ENCODE measurements around the gene ENOX1. TPM values are rescaled to one million over a fixed set of nuclear protein-coding genes. Genes with fewer than 3 reads are reported as not detected.

Gene ENOX1
- total RNA-seq, 4 donors from 2014 or later: 3.6 to 18.7 (median 5.7) TPM

DNA sequence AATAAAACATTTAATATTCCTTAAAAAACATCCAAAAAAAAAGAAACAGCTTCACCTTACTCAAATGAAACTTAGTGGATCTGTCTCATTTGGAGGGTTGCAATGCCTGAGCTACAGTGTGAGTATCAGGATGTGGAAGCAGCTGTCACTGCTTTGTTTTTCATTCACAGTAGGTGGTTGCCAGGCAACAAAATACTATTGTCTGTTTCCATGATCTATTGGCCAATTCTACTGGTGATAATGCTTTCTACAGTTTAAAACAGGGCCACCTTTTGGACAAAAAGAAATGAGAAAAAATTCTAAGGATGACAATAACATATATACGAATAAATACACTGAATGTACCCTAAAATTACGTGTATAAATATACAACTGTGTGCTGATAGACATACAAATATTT, 3.0 kb downstream of the ENOX1 start:
- no peak for TF ChIP-seq POLR2A (IDR thresholded peaks at IDR 0.05)
- TF ChIP-seq, protein P1, sequence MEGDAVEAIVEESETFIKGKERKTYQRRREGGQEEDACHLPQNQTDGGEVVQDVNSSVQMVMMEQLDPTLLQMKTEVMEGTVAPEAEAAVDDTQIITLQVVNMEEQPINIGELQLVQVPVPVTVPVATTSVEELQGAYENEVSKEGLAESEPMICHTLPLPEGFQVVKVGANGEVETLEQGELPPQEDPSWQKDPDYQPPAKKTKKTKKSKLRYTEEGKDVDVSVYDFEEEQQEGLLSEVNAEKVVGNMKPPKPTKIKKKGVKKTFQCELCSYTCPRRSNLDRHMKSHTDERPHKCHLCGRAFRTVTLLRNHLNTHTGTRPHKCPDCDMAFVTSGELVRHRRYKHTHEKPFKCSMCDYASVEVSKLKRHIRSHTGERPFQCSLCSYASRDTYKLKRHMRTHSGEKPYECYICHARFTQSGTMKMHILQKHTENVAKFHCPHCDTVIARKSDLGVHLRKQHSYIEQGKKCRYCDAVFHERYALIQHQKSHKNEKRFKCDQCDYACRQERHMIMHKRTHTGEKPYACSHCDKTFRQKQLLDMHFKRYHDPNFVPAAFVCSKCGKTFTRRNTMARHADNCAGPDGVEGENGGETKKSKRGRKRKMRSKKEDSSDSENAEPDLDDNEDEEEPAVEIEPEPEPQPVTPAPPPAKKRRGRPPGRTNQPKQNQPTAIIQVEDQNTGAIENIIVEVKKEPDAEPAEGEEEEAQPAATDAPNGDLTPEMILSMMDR (IDR thresholded peaks at IDR 0.05): no peak
- Histone ChIP-seq H3K36me3 (no peaks in the 10 kb centered on the region), H3K27me3 (no peaks in the 10 kb centered on the region), H3K4me3 (no peak overlapping the region), H3K9me3 (no peaks in the 10 kb centered on the region), H3K27ac (no peak overlapping the region), H3K4me1 (peaks cover 0 to 4% of the 10 kb centered on the region in 2 donors)
- intact Hi-C loops (cut with DNase I; ENCODE audit: low total_unique reads): no loop called here
- no peak for DNase-seq

DNA sequence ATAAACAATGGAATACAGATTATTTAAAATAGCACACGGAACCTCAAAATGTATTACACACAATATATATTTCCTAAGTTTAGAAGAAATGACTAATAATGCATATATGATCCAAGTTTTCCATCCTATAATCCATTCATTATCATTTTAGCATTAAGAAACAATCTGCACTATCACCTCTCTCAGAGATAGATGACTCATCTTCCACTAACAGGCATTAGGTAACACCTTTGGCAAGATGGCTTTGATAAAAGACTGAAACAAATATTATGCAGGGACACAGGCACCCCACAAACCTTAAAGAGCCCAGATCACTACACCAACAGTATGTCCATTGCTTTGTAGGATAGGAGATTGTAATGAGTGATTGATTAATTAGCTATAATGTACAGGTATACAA, 4.1 kb downstream of the ENOX1 start:
- intact Hi-C loops (cut with DNase I; ENCODE audit: low total_unique reads): no loop called here
- Histone ChIP-seq H3K4me3 (no peak overlapping the region), H3K36me3 (no peaks in the 10 kb centered on the region), H3K27ac (no peak overlapping the region), H3K4me1 (peaks cover 0 to 2% of the 10 kb centered on the region in 2 donors), H3K27me3 (no peaks in the 10 kb centered on the region), H3K9me3 (no peaks in the 10 kb centered on the region)
- DNase-seq: no peak
- no peak for TF ChIP-seq POLR2A (IDR thresholded peaks at IDR 0.05)
- TF ChIP-seq, protein P1 (IDR thresholded peaks at IDR 0.05): no peak

DNA sequence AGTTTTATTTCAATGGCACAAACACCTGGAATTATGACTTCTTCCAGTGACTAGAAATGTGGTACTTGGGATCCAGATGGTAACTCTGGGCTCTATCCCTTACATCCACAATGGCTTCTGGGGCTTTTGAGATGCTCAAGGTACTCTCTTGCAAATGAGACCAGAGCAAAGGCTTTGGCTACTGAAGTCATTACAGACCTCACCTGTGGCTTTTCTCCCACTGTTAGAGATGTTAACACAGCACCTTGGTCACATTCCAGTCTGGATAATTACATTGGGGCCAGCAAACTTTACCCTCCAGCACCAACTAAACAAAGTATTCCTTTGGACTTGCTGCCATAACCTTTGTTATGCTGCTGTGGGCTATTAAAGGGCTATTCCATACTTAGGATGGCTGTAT, 6.1 kb downstream of the ENOX1 start:
- H3K9me3 ChIP-seq: no peaks in the 10 kb centered on the region
- intact Hi-C loops (cut with DNase I; ENCODE audit: low total_unique reads): no loop called here

DNA sequence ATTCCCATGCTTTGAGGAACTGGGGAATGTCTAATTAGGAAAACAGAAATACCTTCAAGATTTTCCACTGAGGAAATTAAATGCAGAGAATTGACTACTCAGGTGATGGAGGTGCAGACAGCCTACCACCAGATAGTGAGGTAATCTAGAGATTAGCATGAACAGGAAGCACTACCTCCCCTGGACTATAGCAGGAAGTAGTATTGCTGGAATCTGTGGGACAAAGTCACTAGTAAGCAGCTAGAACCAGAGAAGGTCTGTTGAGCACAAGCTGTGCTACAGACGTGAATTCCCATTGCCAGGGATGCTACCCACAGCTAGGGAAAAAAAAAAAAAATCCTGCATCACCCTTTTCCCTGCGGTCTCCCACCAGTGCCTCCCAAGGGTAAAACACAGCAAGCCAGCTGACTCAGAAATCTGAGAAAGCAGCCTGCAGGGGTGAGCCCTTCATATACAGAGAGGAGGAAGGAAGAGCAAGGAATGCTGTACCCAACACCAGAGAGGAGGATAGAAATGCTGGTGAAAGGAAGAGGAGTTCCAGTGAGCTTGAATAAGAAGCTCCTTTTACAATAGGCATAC, 10.2 kb downstream of the ENOX1 start:
- DNase-seq: no peak
- Histone ChIP-seq H3K9me3 (no peaks in the 10 kb centered on the region), H3K4me3 (no peak overlapping the region), H3K27ac (no peak overlapping the region), H3K36me3 (no peaks in the 10 kb centered on the region), H3K27me3 (no peaks in the 10 kb centered on the region), H3K4me1 (no peaks in the 10 kb centered on the region)
- intact Hi-C loops (cut with DNase I; ENCODE audit: low total_unique reads): no loop called here
- no peak for TF ChIP-seq POLR2A (IDR thresholded peaks at IDR 0.05)
- TF ChIP-seq, protein P1 (IDR thresholded peaks at IDR 0.05): no peak

More for the DNA sequence above, 6.1 kb downstream of the ENOX1 start:
- Histone ChIP-seq H3K36me3 (no peaks in the 10 kb centered on the region), H3K27ac (no peak overlapping the region), H3K27me3 (no peaks in the 10 kb centered on the region), H3K4me1 (no peaks in the 10 kb centered on the region), H3K4me3 (no peak overlapping the region)
- TF ChIP-seq, protein P1 (IDR thresholded peaks at IDR 0.05): no peak
- TF ChIP-seq POLR2A (IDR thresholded peaks at IDR 0.05): no peak
- DNase-seq: no peak

DNA sequence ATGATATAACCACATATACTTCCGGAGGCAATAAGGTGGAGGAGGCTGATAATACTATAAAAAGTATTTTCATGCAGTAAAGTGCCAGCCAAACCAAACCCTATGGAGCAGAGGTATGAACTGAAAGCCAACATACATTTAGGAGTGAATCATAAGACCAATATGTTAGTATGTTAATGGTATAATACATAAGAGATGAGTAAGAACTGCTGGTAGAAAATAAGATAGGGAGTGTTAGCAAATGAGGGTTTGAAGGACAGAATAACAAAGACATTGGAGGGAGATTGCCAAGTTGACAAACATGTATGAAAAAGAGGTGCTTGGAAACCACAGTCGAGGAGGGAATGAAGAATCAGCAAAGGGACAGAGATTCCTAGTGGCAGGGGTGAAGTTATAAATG, 10.8 kb downstream of the ENOX1 start:
- Histone ChIP-seq H3K27ac (no peak overlapping the region), H3K27me3 (no peaks in the 10 kb centered on the region), H3K4me1 (no peaks in the 10 kb centered on the region), H3K4me3 (no peak overlapping the region), H3K36me3 (no peaks in the 10 kb centered on the region), H3K9me3 (no peaks in the 10 kb centered on the region)
- DNase-seq: no peak
- TF ChIP-seq, protein P1 (IDR thresholded peaks at IDR 0.05): no peak
- TF ChIP-seq POLR2A (IDR thresholded peaks at IDR 0.05): no peak
- intact Hi-C loops (cut with DNase I; ENCODE audit: low total_unique reads): no loop called here
